Measurements from ENCODE around the gene DDX23.

Gene DDX23

DNA sequence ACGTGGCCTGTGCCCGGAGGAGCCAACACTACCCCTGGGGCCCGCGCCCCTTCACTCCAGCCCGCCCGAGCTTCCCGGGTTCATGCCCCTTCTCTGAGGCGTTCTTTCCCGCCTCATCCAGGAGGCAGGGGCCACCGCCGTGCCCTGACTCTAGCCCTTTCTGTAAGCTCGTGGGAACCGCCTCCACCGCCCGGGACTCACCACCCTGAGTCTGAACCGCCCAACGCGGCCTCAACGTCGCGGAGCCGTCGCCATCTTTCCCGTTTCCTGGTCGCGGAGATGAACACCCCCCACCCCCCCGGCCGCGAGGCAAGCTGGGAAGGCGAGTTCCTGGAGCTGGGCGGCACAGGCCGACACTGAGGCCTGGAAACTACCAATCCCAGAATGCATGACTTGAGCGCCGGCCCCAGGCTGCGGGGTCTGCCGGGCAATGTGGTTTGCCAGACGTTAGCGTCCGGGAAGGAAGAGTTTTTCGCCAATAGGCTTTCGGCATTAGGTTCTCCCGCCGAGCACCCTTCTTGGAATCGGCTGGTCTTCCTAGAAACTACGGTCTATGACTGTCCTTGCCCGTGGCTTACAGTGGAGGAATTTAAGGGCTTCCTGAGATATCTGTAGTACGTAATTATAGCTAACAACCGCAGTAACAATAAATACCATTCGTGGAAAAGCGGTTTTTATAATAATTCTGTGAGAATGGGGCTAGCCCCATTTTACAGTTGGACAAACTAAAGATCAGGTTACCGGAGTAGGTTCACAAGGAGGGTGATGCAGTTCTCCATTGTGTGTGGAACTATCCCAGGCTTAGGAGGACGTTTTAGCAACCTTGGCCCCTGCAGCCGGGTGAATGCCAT lies at the start of gene DDX23:
TSS of gene DDX23 (minus strand) at position 281 of the 851 bp plus-strand sequence. CDS start 6,381 bp downstream, outside the sequence.
- TF ChIP-seq, protein P1, sequence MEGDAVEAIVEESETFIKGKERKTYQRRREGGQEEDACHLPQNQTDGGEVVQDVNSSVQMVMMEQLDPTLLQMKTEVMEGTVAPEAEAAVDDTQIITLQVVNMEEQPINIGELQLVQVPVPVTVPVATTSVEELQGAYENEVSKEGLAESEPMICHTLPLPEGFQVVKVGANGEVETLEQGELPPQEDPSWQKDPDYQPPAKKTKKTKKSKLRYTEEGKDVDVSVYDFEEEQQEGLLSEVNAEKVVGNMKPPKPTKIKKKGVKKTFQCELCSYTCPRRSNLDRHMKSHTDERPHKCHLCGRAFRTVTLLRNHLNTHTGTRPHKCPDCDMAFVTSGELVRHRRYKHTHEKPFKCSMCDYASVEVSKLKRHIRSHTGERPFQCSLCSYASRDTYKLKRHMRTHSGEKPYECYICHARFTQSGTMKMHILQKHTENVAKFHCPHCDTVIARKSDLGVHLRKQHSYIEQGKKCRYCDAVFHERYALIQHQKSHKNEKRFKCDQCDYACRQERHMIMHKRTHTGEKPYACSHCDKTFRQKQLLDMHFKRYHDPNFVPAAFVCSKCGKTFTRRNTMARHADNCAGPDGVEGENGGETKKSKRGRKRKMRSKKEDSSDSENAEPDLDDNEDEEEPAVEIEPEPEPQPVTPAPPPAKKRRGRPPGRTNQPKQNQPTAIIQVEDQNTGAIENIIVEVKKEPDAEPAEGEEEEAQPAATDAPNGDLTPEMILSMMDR (IDR thresholded peaks at IDR 0.05; ENCODE audit: borderline replicate concordance, insufficient read depth, low read depth, low read length): no peak

GRCh38 chr12:48901278-48901677 lies 49.3 kb upstream of the DDX23 start:
- H3K4me3 ChIP-seq (ENCODE audit: low read depth, low read length): no peak overlapping the region
- TF ChIP-seq, protein P1 (IDR thresholded peaks at IDR 0.05; ENCODE audit: borderline replicate concordance, insufficient read depth, low read depth, low read length): no peak

More for the DNA sequence above, at the start of gene DDX23:
- H3K4me3 ChIP-seq (ENCODE audit: low read depth, low read length): peak within 1 kb of the TSS; percentile 89

- TF ChIP-seq, protein P1 (IDR thresholded peaks at IDR 0.05; ENCODE audit: borderline replicate concordance, insufficient read depth, low read depth, low read length): no peak
- H3K4me3 ChIP-seq (ENCODE audit: low read depth, low read length): no peak overlapping the region
Observed at GRCh38 chr12:48899651-48900050, 47.7 kb upstream of the DDX23 start.

GRCh38 chr12:48894271-48894670 lies 42.3 kb upstream of the DDX23 start:
- H3K4me3 ChIP-seq (ENCODE audit: low read depth, low read length): no peak overlapping the region
- TF ChIP-seq, protein P1 (IDR thresholded peaks at IDR 0.05; ENCODE audit: borderline replicate concordance, insufficient read depth, low read depth, low read length): no peak

- TF ChIP-seq, protein P1 (IDR thresholded peaks at IDR 0.05; ENCODE audit: borderline replicate concordance, insufficient read depth, low read depth, low read length): peak; percentile 93
- no peak overlapping the region for H3K4me3 ChIP-seq (ENCODE audit: low read depth, low read length)
Observed at GRCh38 chr12:48890657-48891418, 38.9 kb upstream of the DDX23 start.

DNA sequence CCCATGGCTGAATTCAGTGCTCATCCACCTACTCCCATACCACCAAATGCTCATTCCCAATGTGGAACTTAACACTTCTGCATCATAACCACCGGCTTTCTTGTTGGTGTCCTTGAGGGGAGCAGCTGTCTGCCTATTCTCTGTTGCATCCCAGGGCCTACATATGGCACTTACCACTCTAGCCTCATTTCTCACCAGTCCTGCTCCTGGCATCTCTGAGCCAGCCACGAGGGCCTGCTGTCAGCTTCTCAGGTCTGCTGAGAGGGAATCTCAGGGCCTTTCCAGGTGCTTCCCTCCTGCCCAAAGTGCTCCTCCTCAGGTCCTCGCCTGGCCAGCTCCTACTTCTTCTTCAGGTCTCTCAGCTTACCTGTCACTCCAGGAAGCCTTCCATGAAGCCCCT lies 37.7 kb upstream of the DDX23 start:
- no peak overlapping the region for H3K4me3 ChIP-seq (ENCODE audit: low read depth, low read length)
- TF ChIP-seq, protein P1 (IDR thresholded peaks at IDR 0.05; ENCODE audit: borderline replicate concordance, insufficient read depth, low read depth, low read length): no peak

Measured in GM12875 (cell line).